Calu3 (cell line): ENCODE measurements around the gene RAB1B. TPM values are rescaled to one million over a fixed set of nuclear protein-coding genes. Genes with fewer than 3 reads are reported as not detected.

ENCODE experiments used
- BruUV-seq: library from RNA; stranded (reverse); fragments of 400-500 nt; replicated peaks from 2 replicates; lab custom pipeline; 2021; lab: Mats Ljungman, UMichigan
- CTCF ChIA-PET: fragments of 300-600 bp; sonication (Branson Sonifier 250); formaldehyde crosslinking; loops from one replicate; lab custom pipeline; 2022; ENCODE audit warnings: antibody characterized with exemption; lab: Charles Lee
- DNase-seq: peaks from one replicate; pipeline ENCODE4 v3.0.0; 2022
- H3K27ac Mint-ChIP-seq: one replicate; pipeline ENCODE4 v1.8.0; 2022; ENCODE audit warnings: mixed read lengths; ENCODE audit not compliant: unreplicated experiment
- H3K27me3 Mint-ChIP-seq: one replicate; pipeline ENCODE4 v1.8.0; 2022; ENCODE audit warnings: mixed read lengths; ENCODE audit not compliant: unreplicated experiment
- H3K36me3 Mint-ChIP-seq: one replicate; pipeline ENCODE4 v1.8.0; 2022; ENCODE audit warnings: mild to moderate bottlenecking, moderate library complexity, mixed read lengths; ENCODE audit not compliant: insufficient read depth, unreplicated experiment
- H3K4me1 Mint-ChIP-seq: one replicate; pipeline ENCODE4 v1.8.0; 2022; ENCODE audit warnings: mild to moderate bottlenecking, low read depth, mixed read lengths; ENCODE audit not compliant: unreplicated experiment
- H3K4me3 Mint-ChIP-seq: one replicate; pipeline ENCODE4 v1.8.0; 2022; ENCODE audit warnings: mild to moderate bottlenecking, low read depth, moderate library complexity, mixed read lengths; ENCODE audit not compliant: unreplicated experiment
- H3K9me3 Mint-ChIP-seq: one replicate; pipeline ENCODE4 v1.8.0; 2022; ENCODE audit warnings: low read depth, mixed read lengths; ENCODE audit not compliant: unreplicated experiment
- intact Hi-C: fragments of 100-400 bp; cut with micrococcal nuclease; formaldehyde crosslinking; loops from one replicate; pipeline ENCODE4 v1.10.0; 2022; ENCODE audit not compliant: unreplicated experiment
- total RNA-seq: library from RNA; stranded (reverse); gene quantifications from 2 replicates; pipeline ENCODE4 v1.2.3, GENCODE V29; 2022
- TF ChIP-seq, protein P1 (sequence below): fragments of 200-600 bp; IDR thresholded peaks from one replicate; pipeline ENCODE4 v1.8.0; 2022; ENCODE audit warnings: antibody characterized with exemption; ENCODE audit not compliant: unreplicated experiment

Gene RAB1B
- total RNA-seq, 1 experiment from 2014 or later, result 144 TPM

DNA sequence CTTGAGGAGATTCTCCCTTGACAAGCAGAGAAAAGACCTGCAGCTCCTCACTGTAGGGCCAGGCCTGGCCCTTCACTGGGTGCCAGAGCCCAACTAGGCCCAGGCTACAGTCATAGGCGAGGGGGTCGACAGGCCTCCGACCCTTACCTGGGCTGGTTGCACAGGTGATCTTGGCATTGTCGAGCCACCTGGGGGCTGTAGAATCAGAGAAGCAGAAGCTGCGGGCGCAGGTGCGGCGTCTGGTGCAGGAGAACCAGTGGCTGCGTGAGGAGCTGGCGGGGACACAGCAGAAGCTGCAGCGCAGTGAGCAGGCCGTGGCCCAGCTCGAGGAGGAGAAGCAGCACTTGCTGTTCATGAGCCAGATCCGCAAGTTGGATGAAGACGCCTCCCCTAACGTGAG lies 6.9 kb upstream of the RAB1B start:
- Mint-ChIP-seq H3K4me3 (no peak overlapping the region), H3K9me3 (no peaks in the 10 kb centered on the region), H3K4me1 (peaks cover 17% of the 10 kb centered on the region), H3K27me3 (no peaks in the 10 kb centered on the region), H3K36me3 (peaks cover 70% of the 10 kb centered on the region), H3K27ac (no peak overlapping the region)
- DNase-seq, result no peak
- TF ChIP-seq, protein P1, sequence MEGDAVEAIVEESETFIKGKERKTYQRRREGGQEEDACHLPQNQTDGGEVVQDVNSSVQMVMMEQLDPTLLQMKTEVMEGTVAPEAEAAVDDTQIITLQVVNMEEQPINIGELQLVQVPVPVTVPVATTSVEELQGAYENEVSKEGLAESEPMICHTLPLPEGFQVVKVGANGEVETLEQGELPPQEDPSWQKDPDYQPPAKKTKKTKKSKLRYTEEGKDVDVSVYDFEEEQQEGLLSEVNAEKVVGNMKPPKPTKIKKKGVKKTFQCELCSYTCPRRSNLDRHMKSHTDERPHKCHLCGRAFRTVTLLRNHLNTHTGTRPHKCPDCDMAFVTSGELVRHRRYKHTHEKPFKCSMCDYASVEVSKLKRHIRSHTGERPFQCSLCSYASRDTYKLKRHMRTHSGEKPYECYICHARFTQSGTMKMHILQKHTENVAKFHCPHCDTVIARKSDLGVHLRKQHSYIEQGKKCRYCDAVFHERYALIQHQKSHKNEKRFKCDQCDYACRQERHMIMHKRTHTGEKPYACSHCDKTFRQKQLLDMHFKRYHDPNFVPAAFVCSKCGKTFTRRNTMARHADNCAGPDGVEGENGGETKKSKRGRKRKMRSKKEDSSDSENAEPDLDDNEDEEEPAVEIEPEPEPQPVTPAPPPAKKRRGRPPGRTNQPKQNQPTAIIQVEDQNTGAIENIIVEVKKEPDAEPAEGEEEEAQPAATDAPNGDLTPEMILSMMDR, result no peak
- no TSS peak for BruUV-seq
- intact Hi-C loops, result no loop called here
- CTCF ChIA-PET, result interaction anchor here (0.6 to 0.7 kb wide), 2 partner anchors 199 to 356 kb away, joined by 3 to 4 read pairs; no protein-coding TSS in a partner anchor

DNA sequence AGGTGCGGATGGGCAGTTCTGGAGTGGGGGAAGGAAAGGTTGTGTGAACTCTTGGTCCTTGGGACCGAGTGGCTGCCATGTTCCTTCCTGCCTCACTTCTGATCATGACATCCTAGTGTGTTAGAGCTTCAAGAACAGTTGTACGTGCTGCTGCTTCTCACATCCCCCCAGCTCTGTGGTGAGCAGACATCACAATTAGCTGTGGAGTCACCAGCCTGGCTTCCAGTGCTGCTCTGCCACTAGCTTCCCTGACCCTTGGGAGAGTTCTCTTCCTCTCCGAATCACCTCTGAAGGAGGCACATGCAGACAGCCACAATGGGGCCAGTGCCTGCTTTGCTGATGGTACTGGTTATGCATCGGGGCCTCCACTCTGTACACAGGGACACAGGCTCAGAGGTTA lies 6.2 kb upstream of the RAB1B start:
- Mint-ChIP-seq H3K27ac (no peak overlapping the region), H3K4me1 (peaks cover 12% of the 10 kb centered on the region), H3K9me3 (no peaks in the 10 kb centered on the region), H3K4me3 (no peak overlapping the region), H3K27me3 (no peaks in the 10 kb centered on the region), H3K36me3 (peaks cover 70% of the 10 kb centered on the region)
- no TSS peak for BruUV-seq
- intact Hi-C loops, result no loop called here
- CTCF ChIA-PET, result interaction anchor here (0.6 kb wide), 1 partner anchor 356 kb away, joined by 4 read pairs; no protein-coding TSS in a partner anchor
- DNase-seq, result no peak
- TF ChIP-seq, protein P1, result no peak

DNA sequence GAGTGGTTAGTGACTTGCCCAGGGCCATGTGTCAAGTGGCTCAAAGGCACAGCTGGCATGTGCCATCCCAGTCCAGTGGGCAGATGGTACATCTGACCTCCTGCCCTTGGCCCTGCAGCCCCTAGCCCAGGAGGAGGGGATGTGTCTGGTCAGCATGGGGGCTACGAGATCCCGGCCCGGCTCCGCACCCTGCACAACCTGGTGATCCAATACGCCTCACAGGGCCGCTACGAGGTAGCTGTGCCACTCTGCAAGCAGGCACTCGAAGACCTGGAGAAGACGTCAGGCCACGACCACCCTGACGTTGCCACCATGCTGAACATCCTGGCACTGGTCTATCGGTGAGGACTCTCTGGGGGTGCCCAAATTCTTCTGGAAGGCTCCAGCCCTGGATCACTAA lies 5.7 kb upstream of the RAB1B start:
- intact Hi-C loops, result no loop called here
- H3K9me3 Mint-ChIP-seq, result no peaks in the 10 kb centered on the region
- CTCF ChIA-PET, result no interaction called here
- H3K4me3 Mint-ChIP-seq, result no peak overlapping the region
- BruUV-seq, result no TSS peak
- TF ChIP-seq, protein P1, result no peak
- H3K27ac Mint-ChIP-seq, result no peak overlapping the region
- H3K27me3 Mint-ChIP-seq, result no peaks in the 10 kb centered on the region
- peaks cover 12% of the 10 kb centered on the region for H3K4me1 Mint-ChIP-seq
- peaks cover 70% of the 10 kb centered on the region for H3K36me3 Mint-ChIP-seq
- DNase-seq, result no peak

DNA sequence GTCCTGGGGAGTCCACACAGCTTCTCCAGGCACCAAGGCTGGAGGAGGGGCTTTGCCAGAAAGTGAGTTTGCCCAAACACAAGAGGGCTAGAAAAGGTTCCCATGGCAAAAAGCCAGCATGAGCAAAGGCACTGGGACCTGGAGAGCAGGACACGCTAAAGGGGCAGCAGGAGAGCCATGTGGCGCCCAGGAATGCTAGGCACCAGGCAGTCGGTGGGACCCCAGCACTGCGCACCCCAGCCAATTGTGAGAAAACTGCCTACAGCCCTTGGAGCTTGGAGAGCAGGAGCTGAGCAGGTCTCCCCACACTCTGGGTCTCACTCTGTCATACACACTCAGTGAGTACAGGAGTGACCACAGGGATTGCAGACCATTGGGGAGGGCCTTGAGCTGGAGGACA lies 5.2 kb upstream of the RAB1B start:
- no TSS peak for BruUV-seq
- no peak overlapping the region for H3K27ac Mint-ChIP-seq
- peaks cover 70% of the 10 kb centered on the region for H3K36me3 Mint-ChIP-seq
- H3K4me1 Mint-ChIP-seq, result peaks cover 18% of the 10 kb centered on the region
- H3K4me3 Mint-ChIP-seq, result no peak overlapping the region
- CTCF ChIA-PET, result no interaction called here
- TF ChIP-seq, protein P1, result no peak
- H3K27me3 Mint-ChIP-seq, result no peaks in the 10 kb centered on the region
- H3K9me3 Mint-ChIP-seq, result no peaks in the 10 kb centered on the region
- intact Hi-C loops, result no loop called here
- DNase-seq, result no peak
